ENCODE measurements around the gene ALX4. TPM values are rescaled to one million over a fixed set of nuclear protein-coding genes. Genes with fewer than 3 reads are reported as not detected.
A peak's percentile ranks its signal among the peaks of the same experiment; 100 is the strongest.

The ALX4 gene
- total and polyA plus RNA-seq, 9 of the 15 experiments (the other 6 are each of a cell fraction or from before 2014, with no cell fraction given), result 0.07 to 1.2 (median 0.33) TPM

DNA sequence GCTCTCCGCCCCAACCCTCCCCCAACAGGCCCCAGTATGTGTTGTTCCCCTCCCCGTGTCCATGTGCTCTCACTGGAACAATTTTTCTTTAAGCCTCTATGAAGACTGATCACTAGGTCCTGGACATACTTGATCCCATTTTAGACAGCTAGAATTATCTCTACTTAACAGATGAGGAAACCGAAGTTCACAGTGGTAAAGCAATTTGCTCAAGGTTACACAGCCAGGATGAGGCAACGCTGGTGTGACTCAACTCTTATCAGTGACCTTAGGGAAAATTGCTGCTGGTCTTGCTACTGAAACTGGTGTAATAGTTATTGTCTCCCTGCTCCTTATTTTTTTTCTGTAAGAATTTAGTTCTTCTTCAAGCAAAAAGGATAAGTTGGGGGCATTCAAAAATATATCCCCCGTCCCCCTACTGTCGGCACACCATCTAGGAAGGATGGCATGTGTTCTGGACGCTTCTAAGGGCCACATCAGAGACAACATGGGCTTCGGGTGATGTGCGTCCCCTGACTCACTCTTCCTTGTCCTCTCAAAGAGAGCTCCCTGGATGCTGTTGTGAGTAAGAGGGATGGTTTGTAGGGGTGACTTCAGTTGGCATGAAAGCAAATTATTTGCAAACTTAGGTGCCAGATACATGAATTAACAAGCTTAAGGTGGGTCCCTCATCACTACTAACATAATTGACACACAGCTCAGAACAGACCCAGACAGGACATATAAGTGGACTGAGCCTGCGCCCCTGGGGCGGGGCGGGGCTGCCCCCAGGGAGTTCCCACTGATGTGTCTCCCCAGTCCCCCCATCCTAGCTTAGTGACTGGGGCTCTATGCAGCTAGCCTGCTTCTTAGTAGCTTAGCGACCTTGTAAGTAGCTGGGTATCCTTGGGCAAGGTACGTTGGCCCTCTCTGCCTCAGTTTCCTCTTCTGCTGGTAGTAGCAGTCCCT, 23.6 kb upstream of the ALX4 start (continued):
- TF ChIP-seq, protein P1, sequence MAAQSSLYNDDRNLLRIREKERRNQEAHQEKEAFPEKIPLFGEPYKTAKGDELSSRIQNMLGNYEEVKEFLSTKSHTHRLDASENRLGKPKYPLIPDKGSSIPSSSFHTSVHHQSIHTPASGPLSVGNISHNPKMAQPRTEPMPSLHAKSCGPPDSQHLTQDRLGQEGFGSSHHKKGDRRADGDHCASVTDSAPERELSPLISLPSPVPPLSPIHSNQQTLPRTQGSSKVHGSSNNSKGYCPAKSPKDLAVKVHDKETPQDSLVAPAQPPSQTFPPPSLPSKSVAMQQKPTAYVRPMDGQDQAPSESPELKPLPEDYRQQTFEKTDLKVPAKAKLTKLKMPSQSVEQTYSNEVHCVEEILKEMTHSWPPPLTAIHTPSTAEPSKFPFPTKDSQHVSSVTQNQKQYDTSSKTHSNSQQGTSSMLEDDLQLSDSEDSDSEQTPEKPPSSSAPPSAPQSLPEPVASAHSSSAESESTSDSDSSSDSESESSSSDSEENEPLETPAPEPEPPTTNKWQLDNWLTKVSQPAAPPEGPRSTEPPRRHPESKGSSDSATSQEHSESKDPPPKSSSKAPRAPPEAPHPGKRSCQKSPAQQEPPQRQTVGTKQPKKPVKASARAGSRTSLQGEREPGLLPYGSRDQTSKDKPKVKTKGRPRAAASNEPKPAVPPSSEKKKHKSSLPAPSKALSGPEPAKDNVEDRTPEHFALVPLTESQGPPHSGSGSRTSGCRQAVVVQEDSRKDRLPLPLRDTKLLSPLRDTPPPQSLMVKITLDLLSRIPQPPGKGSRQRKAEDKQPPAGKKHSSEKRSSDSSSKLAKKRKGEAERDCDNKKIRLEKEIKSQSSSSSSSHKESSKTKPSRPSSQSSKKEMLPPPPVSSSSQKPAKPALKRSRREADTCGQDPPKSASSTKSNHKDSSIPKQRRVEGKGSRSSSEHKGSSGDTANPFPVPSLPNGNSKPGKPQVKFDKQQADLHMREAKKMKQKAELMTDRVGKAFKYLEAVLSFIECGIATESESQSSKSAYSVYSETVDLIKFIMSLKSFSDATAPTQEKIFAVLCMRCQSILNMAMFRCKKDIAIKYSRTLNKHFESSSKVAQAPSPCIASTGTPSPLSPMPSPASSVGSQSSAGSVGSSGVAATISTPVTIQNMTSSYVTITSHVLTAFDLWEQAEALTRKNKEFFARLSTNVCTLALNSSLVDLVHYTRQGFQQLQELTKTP (IDR thresholded peaks at IDR 0.05; ENCODE audit: low read depth in 1 of 2, partially characterized antibody in 2 of 2), result peak; percentile 55 to 83
- TF ChIP-seq TBL1XR1 (IDR thresholded peaks at IDR 0.05; ENCODE audit: low read length in 2 of 2), result peak in 1 of 2 experiments; percentile 75; a peak in 1 of 4 replicates
- TF ChIP-seq L3MBTL2 (IDR thresholded peaks at IDR 0.05), result peak; percentile 55; the same call in 1 of the 2 replicates
- peak; percentile 94 to 95 for TF ChIP-seq TRIM24 (IDR thresholded peaks at IDR 0.05)
- TF ChIP-seq, protein P2, sequence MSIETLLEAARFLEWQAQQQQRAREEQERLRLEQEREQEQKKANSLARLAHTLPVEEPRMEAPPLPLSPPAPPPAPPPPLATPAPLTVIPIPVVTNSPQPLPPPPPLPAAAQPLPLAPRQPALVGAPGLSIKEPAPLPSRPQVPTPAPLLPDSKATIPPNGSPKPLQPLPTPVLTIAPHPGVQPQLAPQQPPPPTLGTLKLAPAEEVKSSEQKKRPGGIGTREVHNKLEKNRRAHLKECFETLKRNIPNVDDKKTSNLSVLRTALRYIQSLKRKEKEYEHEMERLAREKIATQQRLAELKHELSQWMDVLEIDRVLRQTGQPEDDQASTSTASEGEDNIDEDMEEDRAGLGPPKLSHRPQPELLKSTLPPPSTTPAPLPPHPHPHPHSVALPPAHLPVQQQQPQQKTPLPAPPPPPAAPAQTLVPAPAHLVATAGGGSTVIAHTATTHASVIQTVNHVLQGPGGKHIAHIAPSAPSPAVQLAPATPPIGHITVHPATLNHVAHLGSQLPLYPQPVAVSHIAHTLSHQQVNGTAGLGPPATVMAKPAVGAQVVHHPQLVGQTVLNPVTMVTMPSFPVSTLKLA (conservative IDR thresholded peaks at IDR 0.05), result peak; percentile 84 to 87
- TF ChIP-seq ATF7 (IDR thresholded peaks at IDR 0.05), result peak; percentile 91
- TF ChIP-seq, protein P3, sequence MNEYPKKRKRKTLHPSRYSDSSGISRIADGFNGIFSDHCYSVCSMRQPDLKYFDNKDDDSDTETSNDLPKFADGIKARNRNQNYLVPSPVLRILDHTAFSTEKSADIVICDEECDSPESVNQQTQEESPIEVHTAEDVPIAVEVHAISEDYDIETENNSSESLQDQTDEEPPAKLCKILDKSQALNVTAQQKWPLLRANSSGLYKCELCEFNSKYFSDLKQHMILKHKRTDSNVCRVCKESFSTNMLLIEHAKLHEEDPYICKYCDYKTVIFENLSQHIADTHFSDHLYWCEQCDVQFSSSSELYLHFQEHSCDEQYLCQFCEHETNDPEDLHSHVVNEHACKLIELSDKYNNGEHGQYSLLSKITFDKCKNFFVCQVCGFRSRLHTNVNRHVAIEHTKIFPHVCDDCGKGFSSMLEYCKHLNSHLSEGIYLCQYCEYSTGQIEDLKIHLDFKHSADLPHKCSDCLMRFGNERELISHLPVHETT (CRISPR knock-in tag; conservative IDR thresholded peaks at IDR 0.05 in 1 of 2, IDR thresholded peaks at IDR 0.05 in 1 of 2), result peak in 1 of 2 experiments; percentile 68; a peak in 2 of 4 replicates
- TF ChIP-seq, protein P4, sequence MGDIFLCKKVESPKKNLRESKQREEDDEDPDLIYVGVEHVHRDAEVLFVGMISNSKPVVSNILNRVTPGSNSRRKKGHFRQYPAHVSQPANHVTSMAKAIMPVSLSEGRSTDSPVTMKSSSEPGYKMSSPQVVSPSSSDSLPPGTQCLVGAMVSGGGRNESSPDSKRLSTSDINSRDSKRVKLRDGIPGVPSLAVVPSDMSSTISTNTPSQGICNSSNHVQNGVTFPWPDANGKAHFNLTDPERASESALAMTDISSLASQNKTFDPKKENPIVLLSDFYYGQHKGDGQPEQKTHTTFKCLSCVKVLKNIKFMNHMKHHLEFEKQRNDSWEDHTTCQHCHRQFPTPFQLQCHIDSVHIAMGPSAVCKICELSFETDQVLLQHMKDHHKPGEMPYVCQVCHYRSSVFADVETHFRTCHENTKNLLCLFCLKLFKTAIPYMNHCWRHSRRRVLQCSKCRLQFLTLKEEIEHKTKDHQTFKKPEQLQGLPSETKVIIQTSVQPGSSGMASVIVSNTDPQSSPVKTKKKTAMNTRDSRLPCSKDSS (IDR thresholded peaks at IDR 0.05; ENCODE audit: low read depth, partially characterized antibody), result no peak
- TF ChIP-seq NCOR1 (IDR thresholded peaks at IDR 0.05), result peak; percentile 87
- TF ChIP-seq ZFX (CRISPR knock-in tag; IDR thresholded peaks at IDR 0.05), result 0 out of 2 replicates have a peak, but pooled peaks have one; percentile 29
- peak; percentile 58; the same call in 1 of the 2 replicates for TF ChIP-seq ZNF644 (tag; IDR thresholded peaks at IDR 0.05; ENCODE audit: low read depth)
- TF ChIP-seq, protein P5, sequence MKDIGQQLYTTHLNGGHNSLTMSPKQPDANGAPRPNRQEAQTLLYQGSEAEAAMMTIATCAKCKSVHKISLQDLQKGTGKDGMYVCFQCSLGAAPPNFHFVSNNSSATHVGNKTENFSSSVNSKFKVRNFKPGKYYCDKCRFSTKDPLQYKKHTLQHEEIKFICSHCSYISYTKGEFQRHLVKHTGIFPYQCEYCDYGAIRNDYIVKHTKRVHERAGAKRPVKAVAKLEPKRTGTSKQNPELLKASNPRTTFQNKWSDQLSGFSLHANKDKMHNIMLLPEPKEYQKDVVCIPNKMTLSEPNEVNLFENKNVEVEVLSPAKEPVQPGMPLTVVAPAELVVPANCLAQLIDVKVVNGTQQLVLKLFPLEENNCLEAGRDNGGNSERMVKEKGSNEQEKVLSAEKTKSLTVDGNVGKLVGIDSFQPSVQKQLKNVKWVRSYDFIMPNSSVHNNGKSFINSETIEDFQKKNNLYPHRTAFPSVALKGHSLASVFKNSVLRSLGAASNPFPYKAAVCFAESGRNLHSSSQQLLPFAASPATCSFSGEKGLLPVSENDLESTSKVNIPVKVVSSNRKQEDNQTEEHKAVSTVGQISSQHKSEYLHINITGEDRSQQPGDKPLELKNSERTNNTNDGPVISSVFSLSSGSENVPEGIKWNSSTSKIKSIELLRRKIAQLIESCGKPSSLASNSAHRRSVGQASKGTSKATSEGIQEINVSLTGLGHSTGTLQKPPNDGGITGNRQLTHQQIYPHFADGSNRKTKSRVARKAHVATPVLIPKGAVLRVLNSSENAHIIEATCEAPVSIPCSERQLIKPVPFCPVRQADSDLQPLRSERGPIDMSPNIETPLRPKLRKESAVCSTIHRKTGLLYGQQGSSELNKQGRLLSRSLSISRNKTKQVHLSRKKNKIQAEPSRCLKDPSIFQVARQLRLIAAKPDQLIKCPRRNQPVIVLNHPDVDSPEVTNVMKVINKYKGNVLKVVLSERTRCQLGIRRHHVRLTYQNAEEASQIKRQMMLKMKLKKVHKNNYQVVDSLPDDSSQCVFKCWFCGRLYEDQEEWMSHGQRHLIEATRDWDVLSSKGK (CRISPR knock-in tag; IDR thresholded peaks at IDR 0.05), result no peak
- TF ChIP-seq SMARCA4 (IDR thresholded peaks at IDR 0.05), result peak; percentile 99
